Right forelimb (tissue), 1 donor: ENCODE data around the gene EXT2.

Experiments
- DNase-seq: peaks from one replicate; pipeline ENCODE4 v3.0.0-alpha.2; 2018

Gene EXT2

DNA sequence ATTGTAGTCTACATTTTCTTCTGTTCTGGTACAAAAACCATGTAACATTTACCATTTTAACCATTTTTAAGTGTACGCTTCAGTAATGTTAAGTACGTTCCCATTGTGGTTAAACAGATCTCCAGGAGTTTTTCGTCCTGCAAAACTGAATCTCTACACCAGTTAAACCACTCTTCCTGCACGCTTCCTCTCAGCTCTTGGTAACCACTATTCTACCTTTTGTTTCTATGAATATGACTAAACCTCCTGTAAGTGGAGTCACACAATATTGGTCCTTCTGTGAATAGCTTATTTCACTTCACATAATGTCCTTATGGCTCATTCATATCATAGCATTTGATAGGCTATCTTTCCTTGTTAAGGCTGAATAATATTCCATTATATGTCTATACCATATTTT, 7.1 kb upstream of the EXT2 start:
- no peak for DNase-seq

DNA sequence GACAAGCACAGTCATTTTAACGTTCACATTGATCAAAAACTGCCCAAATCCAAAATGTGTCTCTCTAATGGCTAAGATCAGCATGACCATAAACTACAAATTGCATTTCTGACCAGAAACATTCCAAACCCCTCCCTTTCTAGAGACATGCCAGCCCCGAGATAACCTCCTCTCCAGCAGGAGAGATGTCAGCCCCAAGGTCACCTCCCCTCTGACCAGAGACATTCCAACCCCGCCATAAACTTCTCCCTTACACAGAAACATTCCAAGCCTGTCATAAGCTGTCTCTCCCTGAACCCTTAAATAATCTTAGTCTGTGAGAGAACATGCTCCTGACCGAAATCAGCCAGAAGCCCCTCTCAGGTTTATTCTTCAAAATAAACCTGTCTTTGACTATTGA, 6.6 kb upstream of the EXT2 start:
- no peak for DNase-seq

DNA sequence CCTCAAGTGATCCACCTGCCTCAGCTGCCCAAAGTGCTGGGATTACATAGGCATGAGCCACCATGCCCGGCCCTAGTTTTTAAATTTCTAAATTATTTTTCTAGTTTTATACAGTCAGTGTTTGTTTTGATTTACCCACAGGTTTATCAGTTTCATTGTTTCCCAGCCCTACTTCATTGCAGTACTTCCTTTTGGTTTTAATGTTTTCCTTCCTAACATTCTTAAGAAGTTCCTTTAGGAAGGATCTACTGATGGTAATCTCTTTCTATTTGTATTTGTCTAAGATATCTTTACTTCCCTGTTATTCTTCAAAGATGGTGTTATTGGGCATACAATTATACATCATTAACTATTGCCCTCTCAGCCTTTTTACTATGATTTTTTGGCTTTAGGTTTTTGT, 4.9 kb upstream of the EXT2 start:
- no peak for DNase-seq

DNA sequence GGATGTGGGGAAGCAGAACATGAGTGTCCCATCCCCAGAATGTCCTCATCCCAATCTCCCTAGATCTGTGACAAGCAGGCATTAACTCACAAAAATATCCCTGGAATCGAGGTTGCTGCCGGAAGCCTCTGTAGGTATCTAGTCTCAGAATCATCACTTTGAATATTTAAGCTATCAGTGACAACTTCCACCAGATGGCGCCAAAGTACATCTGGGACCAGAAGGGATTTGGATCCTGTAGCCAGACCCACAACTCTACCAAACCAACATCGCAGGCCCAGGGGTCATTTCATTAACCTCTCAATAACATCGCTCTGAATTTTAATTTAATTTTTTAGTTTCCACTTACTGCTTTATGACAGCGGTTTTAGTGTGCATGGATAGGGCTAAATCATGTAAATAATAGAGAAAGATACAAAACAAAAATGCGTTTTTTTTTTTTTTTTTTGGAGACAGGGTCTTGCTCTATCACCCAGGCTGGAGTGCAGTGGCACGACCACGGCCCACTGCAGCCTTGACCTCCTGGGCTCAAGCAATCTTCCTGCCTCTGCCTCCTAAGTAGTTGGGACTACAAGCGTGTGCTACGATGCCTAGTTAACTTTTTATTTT, 1.1 kb upstream of the EXT2 start:
- peak; percentile 75 for DNase-seq

DNA sequence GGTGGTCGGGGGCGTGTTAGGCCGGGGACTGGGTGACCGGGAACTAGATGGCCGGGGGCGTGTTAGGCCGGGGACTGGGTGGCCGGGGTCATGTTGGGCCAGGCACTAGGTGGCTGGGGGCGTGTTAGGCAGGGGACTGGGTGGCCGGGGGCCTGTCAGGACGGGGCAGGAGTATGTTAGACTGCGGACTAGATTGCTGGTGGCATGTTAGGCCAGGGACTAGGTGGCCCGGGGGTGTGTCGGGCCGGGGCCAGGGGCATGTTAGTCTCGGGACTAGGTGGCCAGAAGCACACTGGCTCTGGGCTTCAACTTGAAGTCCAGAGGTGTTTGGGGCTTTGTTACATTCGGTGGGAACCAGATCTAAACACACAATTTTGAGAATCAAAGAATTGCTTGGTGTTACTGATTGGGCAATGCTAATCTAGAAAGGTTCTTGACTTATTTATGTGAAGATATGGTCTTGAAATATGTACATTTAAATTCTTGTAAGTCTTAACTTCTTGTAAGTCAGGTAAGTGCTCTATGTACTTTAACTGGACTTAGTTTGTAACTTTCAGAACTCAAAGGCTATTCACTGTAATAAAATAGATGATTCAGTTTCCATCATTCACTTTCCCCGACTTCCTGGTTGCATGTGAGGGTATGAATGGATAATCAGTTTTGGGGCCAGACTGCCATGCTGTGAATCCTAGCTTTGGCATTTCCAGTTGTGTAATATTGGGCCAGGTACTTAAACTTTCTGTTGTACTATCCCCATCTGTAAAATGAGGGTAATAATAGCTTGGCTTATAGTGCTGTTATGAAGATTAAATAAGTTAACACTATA, 1.1 kb downstream of the EXT2 start:
- no peak for DNase-seq

DNA sequence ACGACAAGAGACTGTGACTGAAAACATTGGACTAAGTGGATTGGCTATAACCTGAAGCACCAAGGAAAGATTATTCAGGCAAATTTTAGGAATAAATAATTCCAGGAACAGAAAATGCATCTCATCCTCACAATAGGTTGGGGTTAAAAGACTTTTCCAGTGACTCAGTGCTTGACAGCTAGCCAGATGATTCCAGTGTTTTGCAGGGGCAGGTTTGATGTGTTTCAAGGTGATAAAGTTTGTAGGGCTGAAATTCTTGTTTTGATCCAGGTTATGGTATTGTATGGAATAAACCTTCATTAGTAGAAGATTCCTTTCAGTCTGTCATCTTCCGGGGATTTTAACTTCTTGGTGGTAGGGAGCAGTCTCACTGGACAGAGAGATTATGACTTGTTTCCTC, 2.3 kb downstream of the EXT2 start:
- no peak for DNase-seq

DNA sequence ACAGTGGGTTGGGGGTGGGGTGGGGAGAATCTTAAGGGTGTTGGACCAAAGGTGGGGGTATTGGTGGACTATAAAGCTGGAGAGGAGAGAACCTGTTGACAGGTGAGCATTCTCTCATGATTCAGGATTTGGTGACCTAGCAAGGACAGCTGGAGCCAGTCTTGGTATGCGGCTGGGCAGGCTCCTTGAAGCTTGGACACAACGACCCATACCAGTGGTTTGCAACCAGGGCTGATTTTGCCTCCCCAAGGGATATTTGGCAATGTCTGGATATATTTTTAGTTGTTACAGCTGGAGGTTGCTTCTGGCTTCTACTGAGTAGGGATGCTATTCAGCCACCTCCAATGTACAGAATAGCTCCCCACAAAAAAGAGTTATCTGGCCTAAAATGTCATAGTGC, 5.6 kb downstream of the EXT2 start:
- no peak for DNase-seq

DNA sequence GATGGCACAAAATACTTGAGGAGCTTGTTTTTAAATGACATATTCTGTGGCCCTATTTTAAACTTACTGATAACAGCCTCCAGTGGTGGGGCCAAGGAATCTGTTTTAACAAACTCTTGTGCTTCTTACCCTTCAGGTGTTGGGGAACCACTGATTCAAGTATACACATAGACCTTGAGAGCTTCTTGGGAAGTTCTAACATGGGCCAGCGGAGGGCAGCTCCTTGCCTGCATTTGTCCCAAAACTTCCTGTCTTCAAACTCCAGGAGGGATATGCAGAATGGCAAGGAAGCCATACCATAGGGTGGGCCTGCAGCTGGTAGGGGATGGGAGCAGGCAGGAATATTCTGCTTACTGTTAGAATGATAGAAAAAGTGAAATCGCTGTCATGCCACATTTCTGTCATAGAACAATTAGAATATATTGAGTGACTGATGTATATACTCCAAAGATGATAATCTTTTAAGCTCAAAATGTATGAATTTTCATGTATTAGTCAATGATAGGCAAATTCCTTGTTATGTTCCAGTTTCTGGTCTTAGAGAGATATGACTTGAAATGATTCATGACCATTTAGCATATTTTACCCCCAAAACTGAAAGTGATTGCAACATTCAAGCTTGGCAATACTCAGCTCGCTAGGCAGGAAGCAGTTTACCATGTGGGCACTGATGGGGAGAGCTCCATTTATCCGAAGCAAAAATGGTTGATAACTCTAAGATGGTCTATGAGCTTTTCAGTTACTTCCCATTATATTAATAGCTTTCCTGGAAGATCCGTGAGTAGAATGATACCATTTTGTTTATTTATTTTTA, 9.2 kb downstream of the EXT2 start:
- DNase-seq = no peak

DNA sequence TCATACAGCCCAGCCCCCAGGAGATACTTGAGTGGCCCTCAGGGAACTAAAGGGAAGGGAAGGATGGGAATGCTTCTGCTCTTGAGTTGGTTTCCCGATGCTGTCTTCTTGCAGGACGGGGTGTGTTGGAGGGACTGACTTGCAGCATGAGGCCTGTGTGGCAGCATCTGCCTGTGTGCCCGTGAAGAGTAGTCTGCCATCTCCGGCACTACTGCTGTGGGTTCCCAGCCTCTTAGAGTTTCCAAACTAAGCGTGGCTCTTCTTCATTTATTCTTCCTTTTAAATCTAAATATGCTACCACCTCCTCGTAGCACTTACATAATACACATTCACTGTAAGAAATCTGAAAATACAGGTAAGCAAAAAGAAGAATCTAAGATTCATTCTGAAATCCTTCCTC, 12.8 kb downstream of the EXT2 start:
- no peak for DNase-seq

DNA sequence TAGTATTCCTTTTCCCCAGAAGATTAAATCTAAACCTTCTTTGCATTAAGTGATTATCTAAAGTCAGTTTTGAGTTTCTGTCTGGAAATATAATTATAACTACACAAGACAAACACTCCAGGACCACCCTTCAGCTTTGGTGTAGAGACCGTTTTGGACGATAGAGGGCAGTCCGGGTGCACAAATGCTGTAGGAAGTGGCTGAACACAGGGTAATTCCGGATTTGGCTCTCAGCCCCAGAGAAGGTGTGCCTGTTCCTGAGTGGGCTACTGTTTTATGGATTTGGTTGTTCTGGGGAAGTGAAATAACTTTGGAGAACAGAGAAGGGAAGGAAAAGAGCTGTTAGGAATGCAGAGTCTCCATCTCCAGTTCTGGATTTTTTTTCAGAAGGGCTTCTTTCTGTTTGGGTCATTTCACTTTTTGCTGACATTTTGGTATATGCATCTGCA, 14.8 kb downstream of the EXT2 start:
- peak; percentile 71 for DNase-seq

DNA sequence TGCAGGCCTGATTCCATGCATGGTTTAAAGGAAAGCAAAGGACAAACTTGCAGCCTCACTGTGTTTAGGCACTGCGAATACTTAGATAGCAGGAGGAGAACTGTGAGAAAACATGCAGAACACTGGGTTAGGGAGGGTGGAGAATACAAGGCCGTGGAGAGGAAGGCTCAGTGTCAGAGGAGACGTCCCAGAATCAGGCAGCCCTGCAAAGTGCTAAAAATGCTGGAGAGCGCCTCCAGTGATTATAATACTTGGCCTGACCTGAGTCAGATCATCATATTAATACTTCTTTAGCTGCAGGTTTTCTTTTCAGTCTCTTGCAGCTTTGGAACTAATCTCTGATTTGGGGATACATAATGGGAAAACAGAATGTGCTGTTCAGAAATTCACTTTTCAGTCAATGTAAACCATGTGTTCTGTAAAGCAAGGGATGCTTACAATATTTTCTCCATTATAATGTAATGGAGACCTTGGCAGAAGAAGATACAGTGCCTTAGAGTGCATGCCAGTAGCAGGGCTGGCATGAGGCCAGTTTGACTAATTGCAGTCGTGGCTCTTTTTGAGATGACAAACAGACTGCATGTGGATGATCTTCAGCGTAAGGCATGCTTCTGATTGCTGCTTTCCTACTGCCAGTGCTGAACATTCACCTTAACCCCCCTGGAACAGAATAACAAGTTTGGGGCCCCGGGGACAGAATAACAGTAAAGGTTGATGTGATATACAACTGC, 16.8 kb downstream of the EXT2 start:
- DNase-seq = peak; percentile 84

DNA sequence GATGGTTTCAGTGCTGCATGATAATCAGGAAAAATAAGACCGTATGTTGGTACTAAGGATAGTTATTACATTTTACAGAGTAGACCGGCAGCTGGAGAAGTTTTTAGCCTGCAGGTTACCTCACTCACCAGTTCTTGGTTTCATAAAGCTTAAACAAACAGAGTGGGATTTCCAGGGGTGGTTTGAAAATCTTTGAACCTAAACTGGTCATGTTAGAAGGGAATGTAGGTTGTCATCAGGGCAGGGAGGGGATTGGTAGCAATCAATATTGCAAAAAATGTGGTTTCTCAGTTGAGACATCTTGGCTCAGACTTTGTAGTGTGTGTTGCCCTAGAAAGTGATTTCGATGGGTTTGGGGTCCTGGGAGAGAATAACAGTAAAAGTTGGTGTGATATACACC, 17.5 kb downstream of the EXT2 start:
- DNase-seq = no peak

DNA sequence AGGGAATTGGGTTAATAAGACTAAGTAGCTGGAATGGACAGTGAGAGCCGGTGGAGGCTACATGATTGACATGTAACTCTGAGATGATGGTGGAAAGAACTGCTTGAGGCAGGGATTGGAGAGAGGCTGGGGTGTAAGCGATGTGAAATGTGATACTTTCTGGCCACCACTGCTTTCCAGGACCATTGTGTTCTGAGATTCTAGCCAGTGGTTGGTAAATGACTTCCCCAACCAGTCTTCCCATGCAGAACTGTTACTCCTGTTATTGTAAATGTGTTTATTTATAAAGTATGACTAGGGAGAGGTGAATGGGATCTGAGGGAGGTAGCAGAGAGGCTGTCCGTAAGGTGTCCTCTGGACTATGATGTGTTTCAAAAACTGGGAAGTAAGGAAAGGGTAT, 18.1 kb downstream of the EXT2 start:
- DNase-seq = no peak

DNA sequence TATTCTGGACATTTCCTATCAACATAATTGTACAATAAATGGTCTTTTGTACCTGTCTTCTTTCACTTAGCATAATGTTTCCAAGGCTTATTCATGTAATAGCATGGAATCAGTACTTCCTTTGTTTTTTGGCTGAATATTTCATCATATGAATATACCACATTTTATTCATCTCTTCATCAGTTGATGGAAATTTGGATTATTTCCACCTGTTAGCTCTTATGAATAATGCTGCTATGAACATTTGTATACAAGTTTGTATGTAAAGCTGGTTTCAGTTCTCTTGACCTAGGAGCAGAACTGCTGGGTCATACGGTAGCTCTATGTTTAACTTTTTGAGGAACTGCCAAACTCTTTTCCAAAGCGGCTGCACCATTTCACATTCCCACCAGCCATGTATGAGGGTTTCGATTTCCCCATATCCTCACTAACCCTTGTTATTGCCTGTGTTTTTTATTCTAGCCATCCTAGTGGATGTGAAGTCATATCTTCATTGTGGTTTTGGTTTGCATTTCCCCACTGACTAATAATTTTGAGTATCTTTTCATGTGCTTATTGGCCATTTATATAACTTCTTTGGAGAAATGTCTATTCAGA, 20.9 kb downstream of the EXT2 start:
- DNase-seq = no peak

DNA sequence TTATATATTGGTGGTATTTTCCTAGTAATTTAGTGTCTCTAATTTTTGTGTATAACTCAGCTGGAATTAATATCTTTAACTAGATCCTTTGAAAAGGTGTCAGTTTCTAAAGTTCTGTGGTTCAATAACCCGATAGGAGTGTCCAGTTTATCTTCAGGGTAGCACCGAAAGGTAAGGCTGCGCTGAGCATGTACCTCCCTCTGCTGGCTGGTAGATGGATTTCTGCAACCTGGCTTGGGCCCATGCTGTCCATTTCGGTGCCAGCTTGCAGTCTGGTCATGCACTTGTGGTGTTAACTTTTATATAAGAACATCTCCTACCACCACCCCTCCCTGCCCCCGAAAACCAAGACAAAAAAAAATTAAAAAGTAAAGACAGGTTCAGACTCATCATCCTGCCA, 24.7 kb downstream of the EXT2 start:
- no peak for DNase-seq

DNA sequence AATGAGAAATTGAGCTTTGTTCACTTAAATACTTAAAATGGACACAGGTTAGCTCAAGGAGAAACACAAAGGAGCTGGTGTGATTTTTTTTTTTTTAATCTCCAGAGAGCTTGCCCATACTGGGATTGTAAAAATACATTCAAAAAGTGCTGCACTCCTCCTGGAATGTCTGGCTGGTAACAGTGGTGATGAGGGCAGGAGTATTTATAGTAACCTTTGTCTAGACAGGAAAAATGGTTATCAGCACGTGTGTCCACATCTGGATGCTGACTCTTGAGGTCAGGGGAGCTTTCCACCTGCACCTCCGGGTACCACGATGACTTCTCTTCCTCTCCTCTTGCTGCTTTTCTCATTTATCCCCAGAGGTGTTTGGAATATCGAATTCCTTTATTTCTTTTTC, 30.1 kb downstream of the EXT2 start:
- DNase-seq = no peak

DNA sequence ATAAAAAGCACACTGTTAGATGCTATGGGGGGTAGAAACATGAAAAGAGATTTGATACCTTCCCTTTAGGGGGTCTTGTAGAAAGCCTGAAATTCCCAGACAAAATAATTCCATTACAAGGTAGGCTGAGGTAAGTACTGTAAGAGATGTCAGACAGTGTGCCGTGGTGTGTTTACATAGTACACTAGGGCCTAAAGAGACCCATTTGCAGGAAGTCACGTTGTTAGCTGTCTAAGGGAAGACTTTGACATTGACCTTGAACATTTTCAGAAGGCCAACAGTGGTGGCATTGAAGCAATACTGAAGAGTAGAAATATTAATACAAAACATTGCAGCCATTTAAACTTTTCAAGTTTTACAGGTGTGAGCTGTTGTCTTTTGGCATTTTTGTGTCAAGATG, 30.8 kb downstream of the EXT2 start:
- no peak for DNase-seq

DNA sequence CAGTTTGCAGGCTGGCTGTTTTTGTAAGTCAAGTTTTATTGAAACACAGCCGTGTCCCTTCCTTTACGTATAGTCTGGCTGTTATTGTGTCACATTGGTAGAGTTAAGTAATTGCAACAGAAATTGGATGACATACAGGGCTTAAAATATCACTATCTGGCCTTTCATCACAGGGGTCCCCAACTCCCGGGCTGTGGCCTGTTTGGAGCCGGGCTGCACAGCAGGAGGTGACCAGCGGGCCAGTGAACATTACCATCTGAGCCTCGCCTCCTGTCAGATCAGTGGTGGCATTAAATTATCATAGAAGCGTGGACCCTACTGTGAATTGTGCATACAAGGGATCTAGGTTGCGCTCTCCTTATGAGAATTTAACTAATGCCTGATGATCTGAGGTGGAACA, 31.7 kb downstream of the EXT2 start:
- DNase-seq = no peak

DNA sequence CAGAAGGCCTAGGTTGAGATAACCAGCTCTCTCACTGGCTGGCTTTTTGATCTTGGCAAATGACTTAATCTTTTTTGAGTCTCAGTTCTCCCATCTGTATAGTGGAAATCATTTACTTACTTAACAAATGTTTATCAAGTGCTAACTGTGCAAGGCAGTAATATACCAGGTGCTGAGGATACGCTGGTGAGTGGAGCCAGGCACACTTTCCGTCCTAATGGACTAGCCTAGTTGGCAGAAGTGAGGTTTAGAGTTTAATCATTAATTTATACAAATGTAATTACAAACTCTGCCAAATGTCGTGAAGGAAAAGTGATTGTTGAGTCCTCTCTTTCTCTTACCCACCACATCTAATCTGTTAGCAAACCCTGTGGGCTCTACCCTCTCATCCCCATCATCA, 33.3 kb downstream of the EXT2 start:
- DNase-seq = no peak

DNA sequence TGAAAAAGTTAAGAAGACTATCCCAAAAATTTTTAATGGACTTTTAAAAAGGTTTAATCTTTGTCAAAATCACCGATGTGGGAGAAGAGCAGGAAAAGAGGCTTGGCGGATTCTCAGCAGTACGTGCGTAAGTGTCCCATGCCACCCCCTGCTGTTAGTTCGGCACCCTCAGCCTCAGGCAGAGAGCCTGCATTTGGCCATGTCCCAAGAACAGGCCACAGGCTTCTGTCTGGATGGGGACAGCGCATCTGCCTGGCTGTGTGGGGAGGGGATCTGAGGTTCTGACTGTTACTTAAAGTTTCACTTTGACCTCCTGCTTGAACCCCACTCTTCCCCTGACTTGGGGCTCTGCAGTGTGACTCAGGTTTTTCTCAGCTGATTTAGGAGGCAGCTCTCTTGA, 35.3 kb downstream of the EXT2 start:
- no peak for DNase-seq

DNA sequence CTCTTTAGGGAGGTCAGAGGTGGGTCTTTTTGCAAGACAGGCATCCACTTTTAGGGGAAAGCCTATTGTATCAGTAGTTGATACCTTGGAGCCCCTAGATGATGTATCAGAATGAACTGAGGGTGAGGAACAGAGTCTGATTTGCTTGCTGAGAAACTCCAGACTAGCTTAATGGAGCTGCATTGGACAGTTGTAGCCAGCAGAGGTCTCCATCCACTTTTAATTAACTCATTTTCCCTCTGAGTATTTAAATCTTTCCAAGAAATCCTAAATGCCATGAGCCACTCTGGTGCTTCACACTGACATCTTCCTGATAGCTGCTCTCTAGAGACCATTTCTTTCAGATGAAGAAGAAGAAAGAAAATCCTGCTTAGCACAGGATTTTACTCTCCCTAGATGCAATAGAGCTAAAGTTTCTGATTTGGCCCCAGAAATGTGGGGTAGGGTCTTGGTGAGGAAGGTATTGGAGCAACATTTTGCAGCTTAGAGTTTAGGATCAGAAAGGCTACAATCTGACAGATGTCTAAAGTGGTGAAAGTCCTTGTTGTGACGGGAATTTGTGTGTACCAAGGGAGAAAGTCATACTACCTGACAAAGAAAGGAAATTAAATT, 38.0 kb downstream of the EXT2 start:
- DNase-seq = no peak

DNA sequence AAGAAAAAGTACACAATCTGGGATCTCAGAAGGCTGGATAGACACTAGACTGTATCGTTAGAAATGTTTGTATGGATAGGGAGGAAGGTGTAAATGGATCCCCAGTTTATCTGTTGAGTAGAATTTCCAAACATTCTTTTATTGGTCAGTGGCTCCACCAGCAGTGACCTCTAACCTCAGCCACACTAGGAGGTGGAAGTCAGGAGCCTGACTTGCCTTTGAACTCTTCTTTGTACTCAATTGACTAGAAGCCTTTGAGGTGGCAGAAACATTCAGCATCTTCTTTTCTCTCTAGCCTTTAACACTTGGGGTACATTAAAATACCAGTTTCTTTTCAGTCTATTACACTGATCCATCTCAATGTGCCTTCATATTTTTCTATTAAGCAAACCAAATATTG, 39.1 kb downstream of the EXT2 start:
- no peak for DNase-seq
